SIG-M5 treated with dmso at 0.1 percent for 504 hours (cell line): ENCODE data around the gene ARL15.

Experiments used
- DNase-seq: peaks from one replicate; lab custom pipeline; 2025; ENCODE audit not compliant: unreplicated experiment; lab: John Stamatoyannopoulos, UW

The ARL15 gene

DNA sequence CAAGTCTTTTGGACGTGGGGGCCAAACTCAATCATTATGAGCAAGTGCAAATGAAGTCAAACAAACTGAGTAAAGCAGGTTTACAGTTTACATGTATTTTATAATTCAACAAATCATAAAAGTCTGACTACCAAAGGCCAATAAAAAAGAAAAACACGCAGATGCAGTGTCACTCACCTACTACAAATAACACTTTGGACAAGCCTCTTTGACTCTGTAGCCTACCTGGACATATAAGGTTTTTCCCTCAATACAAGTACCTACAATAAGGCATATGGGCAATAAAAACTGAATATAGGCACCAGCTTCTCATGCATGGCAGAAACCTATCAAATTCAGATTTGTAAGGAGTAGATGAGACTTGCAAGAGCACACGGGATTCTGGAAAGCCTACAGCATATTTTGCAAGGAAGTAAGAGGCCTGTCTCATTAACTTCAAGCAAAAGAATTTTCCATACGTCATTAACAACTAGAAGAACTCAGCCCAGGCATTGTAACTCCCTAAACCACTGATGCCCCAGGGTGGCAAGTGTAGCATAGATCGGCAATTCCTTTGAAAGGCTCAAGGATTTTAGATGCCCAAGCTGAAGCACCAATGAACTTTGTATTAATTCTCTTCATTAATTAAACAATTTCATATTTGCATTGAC is 21.7 kb downstream of the ARL15 start:
- DNase-seq, result no peak

DNA sequence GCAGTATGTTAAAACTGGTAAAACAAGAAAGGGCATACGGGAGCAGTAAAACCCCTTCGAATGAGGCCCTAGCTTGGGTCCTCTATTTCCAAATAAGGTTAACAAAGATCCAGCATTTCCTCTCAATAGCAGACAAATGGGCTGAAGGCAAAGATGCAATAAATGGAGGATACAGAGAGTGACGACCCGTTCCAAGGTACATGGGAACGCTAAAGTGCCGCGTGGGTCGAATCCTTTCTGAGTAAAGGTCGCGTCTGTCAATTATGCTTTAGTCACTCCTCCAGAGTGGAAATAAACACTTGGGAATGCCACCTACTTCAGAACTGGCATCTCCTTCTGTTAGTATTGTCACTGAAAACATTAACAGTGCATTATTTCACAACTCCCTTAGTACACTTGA is 24.7 kb downstream of the ARL15 start:
- DNase-seq, result no peak

DNA sequence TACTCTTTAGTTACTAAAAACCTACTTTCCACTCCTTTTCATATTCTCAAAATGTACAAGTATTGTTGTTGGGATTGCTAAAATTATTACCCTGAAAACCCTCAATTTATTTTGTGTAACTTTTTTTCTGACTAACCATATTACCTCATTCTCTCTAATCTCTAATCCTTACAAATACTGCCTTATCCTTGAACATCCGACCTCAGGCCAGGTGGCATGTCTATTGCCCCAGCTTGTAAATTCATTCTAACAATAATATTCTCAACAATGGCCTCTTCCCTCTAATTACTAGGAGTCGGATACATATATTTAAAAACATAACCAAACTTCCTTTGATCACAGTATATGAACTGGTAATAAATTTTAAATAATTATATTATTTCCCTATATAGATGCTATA is 25.8 kb downstream of the ARL15 start:
- DNase-seq, result no peak

DNA sequence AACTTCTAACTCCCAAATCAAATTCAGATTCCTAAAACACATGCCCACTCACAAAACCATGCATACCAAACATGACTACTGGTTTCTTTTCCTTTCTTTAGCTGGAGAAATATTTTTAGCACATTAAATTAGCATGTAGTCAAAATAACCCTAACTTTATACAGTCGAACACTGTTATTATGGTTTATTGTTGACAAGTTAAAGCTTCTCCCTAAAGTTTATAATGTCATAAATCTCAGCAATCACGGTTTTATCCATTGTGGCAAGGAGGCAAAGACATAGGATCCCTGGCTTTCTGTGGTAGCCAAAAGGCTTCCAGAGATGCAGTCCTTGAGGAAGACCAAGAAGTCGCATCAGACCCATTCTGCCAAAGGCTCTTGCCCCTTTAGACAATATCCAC is 27.5 kb downstream of the ARL15 start:
- no peak for DNase-seq

DNA sequence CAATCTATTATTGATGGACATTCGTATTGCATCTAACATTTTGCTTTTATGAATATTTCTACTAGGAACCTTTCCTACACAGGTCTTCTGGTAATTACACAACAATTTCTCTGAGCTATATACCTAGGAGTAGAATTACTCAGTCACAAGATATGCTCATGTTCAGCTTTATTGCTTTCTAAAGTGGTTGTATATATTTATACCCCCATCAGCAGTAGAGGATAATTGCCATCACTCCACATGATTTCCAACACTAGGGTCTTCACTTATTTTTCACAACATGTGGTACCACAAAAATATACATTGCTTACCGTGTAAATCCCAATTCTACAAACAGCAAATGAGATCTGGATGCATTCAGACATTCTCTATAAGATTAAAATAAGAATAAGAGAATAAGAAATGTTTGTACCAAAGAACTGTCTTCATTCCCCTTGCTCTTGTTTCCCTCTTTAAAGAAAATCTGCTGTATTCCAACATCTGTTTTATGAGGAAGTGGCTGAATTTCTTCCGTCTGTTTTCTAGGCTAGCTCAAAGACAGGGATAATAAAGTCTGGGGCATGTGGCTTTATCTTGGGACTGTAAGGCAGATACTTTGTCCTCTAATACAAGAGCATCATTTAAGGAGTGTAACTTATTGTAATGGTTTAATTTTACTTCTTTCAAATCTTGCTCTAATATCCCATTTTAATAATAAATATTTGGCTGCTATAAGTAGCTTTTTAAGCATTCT is 28.2 kb downstream of the ARL15 start:
- no peak for DNase-seq

DNA sequence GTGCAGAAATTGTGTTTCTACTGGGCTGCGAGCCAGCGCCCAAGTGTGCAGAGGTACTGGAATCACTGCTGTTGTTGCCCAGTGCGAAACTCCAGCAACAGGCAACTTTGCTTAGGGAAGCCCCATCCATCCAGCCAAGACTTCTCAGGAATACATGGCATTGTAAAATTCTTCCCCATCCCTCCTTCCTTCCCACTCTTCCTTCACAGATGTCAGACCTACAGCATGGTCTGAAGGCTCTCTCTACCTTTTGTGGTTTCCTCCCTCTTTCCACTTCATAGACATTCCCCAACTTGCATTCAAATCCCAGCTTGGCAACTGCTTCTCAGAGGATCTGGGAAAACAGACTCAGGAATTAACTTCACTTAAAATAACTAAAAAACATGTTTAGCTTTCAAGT is 30.4 kb downstream of the ARL15 start:
- no peak for DNase-seq

DNA sequence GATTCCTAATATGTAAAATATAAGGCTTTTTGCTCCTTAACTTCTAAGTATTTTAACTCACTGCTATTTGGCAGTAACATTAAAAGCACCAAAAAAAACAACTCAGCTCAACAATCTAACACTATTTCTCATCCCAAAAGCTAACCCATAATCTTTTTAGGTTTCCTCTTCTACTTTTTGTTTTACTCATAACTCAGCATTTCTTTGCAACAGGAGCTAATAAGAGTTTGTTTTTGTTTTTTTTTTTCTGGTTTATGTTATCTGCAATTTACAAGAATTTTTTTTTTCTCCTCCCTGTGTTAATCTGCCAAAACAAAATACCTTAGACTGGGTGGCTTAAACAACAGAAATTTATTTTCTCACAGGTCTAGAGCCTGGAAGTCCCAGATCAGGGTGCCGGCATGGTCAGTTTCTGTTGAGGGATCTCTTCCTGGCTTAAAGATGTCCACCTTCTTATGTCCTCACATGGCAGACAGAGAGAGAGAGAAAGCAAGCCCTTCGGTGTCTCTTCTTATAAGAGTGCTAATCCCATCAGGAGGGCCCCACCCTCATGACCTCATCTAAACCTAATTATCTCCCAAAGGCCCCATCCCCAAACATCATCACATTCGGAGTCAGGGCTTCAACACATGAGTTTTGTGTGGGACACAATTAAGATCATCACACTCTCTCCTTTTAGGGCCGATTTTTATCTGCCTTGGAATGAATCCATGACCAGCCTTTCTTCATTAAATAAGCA is 31.2 kb downstream of the ARL15 start:
- DNase-seq, result no peak

DNA sequence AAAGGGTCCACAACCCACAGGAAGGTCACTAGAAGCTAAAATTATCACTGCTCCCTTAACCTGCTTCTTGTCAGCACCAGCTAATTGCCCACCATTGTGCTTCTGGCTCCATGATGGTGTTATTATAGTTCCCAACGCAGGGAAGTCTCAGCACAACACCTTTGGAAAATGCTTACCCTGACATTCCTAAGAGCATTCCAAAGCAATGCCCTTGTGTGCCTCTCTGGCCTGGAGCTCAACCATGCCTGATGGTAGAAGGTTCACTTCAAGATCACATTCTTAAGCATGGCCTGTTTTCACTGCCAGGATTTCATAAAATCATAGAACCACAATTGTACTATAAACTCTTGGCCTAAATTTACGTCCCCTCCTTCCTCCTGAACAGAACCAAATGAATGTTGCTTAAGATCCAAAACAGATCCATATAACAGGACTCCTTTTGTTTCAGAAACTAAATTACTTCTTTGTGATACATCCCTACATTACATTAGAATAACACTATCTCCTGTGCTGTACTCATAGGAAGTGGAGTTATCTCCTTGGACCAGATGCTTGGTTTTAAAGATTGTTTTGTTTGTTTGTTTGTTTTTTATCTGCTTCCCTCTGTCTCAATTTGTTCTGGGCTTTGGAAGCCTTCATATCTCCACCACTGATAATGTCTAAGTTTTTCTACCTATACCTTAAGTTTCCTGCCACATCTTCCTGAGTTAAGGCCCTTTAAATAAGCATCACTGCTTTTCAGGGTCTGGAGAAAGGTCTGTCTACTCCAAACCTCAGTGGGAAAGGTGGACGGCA is 32.1 kb downstream of the ARL15 start:
- DNase-seq, result no peak

DNA sequence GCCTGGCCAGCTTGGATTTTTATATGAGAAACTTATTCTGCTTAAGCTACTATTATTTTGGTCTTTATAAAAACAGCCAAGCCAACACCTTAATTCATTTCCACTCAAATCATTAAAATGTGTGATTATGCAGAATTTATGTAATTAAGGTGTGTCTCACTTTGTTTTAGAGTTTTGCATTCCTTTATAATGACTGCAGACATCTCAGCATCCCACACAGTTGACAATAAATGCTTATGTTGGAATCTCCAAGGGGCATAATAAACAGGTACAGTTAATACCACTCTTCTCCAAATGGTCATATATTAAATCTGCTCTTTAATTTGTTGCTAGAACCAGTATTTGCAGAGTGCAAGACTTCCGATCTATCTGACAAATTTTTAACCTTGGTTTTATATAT is 34.3 kb downstream of the ARL15 start:
- no peak for DNase-seq

DNA sequence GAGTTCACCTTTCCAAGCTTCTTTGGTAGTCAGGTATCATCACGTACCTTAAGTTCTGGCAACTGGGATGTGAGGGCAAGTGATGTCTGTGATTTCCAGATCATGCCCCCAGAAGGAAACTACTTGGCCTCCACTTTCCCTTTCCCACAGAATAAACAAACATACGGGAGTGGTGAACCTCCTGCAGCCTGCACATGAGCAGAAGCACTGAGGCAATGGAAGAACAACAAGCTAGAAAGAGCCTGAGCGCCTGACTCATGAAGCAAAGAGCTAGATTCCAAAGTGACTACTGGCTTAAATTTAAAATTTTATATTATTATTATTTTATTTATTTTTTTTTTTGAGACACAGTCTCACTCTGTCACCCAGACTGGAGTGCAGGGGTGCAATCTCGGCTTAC is 35.0 kb downstream of the ARL15 start:
- DNase-seq, result no peak

DNA sequence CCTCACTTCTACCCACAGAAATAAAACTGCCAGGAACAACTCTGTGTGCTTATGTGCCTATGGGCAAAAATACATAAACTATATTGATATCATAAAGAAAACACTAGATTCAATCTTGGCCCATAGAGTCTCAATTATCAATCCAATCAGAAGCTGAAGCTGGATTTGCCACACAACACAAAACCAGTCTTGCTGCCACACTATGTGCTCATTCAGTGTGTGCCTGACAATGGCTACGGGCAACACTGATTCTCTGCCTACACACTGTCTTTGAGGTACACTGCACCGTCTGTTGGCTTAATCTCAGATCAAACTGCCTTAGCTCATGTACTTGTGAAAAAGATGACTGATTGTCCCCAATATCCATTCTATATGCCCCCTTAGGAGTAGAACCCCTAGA is 35.4 kb downstream of the ARL15 start:
- no peak for DNase-seq

DNA sequence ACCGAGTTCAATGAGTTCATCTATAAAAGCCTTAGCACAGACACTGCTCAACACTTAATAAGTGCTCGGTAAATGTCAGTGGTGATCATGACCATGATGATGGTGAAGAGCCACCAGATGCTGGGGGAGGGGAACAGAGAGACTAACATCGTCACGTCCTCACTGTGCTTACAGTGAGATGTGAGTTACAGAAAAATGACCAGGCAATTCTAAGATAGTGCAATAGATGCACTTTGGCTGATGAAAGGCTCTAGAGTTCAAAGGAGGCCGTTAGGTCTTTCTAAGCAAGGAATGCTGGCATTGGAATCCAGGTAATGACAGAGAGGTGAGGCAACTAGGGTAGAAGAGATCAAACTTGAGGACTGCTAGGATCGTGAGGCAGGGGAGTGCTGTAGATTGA is 36.7 kb downstream of the ARL15 start:
- DNase-seq, result no peak

DNA sequence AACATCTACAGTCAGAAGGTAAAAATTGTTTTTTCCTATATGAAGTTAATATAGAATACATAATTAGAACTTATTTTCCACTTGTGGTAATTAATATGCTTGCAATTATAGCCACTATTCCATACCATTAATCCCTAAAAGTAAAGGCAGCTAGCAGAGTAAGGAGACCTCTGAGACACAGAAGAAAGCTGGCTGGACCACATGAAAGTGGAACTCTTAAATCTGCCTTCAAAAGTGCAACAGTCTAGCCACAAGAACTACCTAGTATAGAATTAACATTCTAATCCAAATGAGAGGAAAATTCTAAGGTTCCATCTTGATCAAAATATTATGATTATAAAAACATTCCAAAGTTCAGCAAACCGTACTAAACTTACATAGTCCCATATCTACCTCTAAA is 37.6 kb downstream of the ARL15 start:
- DNase-seq, result no peak

DNA sequence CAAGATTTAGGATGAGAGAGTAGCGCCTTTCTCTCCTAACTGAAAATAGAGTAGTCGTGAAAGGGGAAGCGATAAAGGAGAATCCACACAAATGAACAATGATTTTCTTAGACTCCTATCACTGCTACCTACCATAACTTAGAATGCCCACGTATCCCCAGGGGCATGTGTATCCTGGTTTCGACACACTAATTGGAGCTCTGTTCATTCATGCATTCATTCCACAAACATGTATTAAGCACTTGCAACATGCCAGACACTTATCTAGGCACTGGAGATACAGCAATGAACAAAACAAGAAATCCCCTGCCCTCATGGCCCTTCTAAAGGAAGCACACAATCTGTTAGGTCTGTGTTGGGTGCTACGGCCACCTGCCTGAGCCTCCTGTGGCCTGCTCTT is 40.0 kb downstream of the ARL15 start:
- no peak for DNase-seq

DNA sequence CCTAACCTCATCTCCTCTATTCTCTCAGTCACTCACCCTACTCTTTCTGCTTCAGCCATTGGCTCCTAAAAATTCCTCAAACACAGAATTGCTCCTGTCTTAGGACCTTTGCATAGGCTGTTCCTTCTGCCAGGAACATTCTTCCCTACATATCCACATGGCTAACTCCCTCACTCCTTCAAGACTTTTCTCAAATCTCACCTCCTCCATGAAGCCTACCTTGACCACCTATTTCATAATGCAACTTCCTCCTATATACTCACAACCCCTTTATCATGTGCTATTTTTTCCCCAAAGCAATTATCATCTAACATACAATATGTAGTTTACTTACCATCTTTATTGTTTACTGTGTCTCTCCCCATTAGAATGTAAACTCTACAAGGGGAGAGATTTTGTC is 45.8 kb downstream of the ARL15 start:
- no peak for DNase-seq

DNA sequence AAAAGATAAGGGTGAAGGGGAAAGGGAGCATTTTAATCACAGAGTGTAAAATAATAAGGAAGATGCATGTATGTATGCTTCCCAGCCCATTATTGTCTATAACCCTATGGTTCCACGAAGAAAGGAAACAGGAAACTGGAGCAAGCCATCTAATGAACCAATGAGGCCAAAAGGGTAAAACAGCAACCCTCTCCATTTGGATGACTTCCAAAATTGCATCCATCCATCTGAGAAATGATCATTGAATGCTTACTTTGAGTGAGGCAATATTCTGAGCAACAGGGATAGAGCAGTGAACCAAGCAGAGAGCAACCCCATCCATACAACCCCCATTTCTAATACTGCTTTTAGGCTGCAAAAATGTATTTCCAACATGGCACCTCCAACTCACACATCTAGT is 46.9 kb downstream of the ARL15 start:
- DNase-seq, result no peak

DNA sequence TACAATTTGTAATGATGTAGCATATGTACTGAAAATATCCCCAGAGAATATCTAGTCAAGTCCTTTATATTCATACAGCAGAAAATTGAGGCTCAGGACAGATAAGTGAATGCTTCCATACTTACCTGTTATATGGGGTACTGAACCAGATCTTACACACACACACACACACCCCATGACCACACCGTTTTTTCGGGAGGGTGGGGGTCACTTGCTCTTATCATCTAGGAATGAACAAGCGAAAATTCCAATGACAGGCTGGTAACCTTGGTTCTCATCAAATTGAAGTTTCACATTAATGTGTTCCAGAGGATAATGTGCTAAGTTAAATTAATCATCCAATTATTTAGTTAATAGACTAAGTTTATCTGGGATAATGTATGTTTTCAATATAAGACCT is 48.8 kb downstream of the ARL15 start:
- DNase-seq, result no peak

DNA sequence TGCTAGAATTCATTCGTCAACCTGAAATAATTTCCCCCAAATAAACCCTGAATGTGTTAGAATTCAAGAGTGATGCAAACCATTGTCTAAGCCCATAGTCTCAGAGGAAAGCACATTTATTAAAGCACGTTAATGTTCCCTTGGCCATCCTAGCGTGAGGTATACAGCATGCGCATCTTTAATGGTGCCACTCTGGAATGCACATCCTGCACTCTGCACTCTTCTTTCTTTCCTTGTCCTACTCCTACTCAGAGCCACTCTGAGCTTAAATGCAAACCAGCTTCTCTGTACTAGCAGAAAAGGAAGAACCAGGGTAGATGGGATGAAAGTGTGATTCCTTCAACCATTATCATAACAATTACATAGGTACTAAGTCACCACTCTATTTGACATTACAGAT is 50.4 kb downstream of the ARL15 start:
- DNase-seq, result no peak

DNA sequence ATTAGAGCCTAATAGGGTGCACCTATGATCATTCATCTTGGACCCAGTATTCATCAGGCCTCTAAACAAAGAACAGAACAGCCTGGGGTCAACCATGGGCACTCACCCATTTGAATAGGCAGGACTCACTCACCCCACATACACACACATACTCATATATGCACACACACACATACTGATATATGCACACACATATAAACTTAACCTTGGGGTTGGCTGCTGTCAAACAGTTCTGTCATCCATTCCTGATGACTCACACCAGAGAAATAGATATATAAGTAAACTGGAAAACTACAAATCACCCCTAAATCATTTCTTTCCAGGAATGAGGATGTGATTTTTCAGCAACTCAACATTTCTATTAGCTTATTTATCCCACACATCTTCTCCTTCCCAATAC is 51.3 kb downstream of the ARL15 start:
- no peak for DNase-seq

DNA sequence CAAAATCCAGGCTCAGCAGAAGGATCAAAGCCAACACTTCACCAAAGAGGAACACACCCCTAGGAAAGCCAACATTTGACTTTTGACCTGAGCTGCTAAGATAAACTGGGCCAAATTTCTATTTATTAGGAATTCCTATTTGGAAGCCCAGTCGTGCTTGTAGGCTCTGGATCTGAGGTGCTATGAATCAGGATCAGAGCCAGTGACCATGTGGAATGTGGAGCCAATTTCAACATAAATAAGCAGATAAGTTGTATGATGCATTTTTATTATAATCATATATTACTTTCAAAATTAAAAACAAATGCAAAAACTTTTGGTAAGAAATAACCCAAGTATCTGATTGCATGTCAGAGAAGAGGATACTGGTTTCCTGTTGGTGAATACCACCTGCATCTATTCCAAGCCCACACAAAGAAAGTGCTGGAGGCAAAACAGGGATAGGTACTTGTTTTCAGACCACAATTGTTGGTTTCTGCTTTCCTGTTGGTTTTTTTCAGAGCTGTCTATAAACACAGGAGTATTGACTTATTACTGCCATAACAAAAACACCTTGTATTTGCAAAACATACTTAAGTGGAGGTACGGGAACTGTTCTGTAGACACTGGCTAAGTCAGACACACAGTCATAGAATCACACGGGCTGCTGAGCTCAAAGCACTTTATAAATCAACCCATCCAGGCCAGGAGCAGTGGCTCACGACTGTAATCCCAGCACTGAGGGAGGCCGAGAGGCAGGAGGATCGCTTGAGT is 52.8 kb downstream of the ARL15 start:
- no peak for DNase-seq
